Measurements from ENCODE around the gene AHSA1. TPM values are rescaled to one million over a fixed set of nuclear protein-coding genes. Genes with fewer than 3 reads are reported as not detected.

AHSA1 gene
- total RNA-seq, 1 experiment from 2014 or later: 190 TPM

DNA sequence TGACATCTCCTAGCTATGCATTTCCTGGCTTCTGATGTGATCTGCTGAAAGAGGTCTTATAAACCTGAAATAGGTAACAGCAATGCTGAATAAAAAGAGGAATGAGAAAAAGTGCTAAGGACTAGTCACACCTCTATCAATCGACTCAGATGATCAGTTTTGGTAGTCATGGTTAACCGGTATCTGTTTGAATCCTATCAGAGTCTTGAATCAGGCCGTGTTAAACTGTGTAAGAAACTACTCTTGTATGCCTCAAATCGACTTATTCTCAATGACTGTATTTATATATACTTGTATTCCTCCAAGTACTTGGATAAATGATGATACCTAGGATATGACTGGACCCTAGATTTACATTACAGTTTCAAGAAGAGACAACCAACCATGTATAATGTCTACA lies 51.5 kb downstream of the AHSA1 start:
- Histone ChIP-seq H3K14ac (ENCODE audit: insufficient read depth, low read length) (no peak overlapping the region), H4K91ac (ENCODE audit: insufficient read length, low read depth, low read length) (no peak overlapping the region), H2BK120ac (ENCODE audit: low read depth, low read length, poor library complexity, severe bottlenecking) (no peak overlapping the region), H3K23me2 (ENCODE audit: insufficient read length, low read depth, low read length, poor library complexity, severe bottlenecking) (no peaks in the 10 kb centered on the region), H3K9ac (ENCODE audit: extremely low read depth, insufficient read length, low read length) (no peak overlapping the region), H3K18ac (ENCODE audit: insufficient read length, low read depth, low read length) (no peak overlapping the region), H3K79me2 (ENCODE audit: insufficient read depth, low read length) (no peaks in the 10 kb centered on the region), H4K5ac (ENCODE audit: insufficient read length, low read depth, low read length) (no peak overlapping the region), H2AK5ac (ENCODE audit: insufficient read length, low read length) (no peak overlapping the region), H3K4me2 (ENCODE audit: insufficient read depth, insufficient read length, low read length) (no peak overlapping the region), H3K79me1 (ENCODE audit: insufficient read depth, low read depth, low read length, poor library complexity, severe bottlenecking) (no peaks in the 10 kb centered on the region), H2BK12ac (ENCODE audit: insufficient read length, low read depth, low read length) (no peak overlapping the region), H3K4ac (ENCODE audit: low read depth, low read length) (no peak overlapping the region), H2BK20ac (ENCODE audit: low read depth, low read length, poor library complexity, severe bottlenecking) (no peak overlapping the region), H3K27me3 (ENCODE audit: insufficient read depth, low read length) (no peaks in the 10 kb centered on the region), H2AFZ (ENCODE audit: low read length) (no peak overlapping the region), H3T11ph (ENCODE audit: low read length) (no peak overlapping the region), H4K20me1 (ENCODE audit: control insufficient read depth, insufficient read depth, insufficient read length) (no peaks in the 10 kb centered on the region), H3K56ac (ENCODE audit: insufficient read length, low read depth, low read length) (no peak overlapping the region), H3K27ac (ENCODE audit: insufficient read length, low read depth, low read length) (no peak overlapping the region), H3K9me3 (ENCODE audit: control insufficient read depth, low read depth, low read length) (no peaks in the 10 kb centered on the region), H3K23ac (ENCODE audit: insufficient read length, low read depth, low read length) (no peak overlapping the region), H3K4me1 (ENCODE audit: insufficient read depth, low read length) (no peaks in the 10 kb centered on the region), H4K8ac (replicated peaks; ENCODE audit: insufficient read length, low read depth, low read length) (no peak overlapping the region), H2BK5ac (ENCODE audit: insufficient read length, low read length) (no peak overlapping the region), H2BK15ac (ENCODE audit: low read depth, low read length) (no peak overlapping the region)
- peaks cover 6 to 26% (median 16%) of the 10 kb centered on the region in 3 experiments; a peak in 6 of 7 replicates for H3K36me3 Mint-ChIP-seq (ENCODE audit: insufficient read depth in 1 of 3, low read depth in 3 of 3)
- no CpG with 5 or more reads among the region's 4 CpGs for WGBS (ENCODE audit: extremely low coverage, insufficient read length, low lambda C conversion rate)
- H3K27me3 Mint-ChIP-seq (ENCODE audit: low read depth): no peaks in the 10 kb centered on the region
- H3K4me1 Mint-ChIP-seq: no peaks in the 10 kb centered on the region
- no peak for DNase-seq
- H3K4me3 Mint-ChIP-seq: no peak overlapping the region
- H3K27ac Mint-ChIP-seq: no peak overlapping the region
- TF ChIP-seq, protein P1, sequence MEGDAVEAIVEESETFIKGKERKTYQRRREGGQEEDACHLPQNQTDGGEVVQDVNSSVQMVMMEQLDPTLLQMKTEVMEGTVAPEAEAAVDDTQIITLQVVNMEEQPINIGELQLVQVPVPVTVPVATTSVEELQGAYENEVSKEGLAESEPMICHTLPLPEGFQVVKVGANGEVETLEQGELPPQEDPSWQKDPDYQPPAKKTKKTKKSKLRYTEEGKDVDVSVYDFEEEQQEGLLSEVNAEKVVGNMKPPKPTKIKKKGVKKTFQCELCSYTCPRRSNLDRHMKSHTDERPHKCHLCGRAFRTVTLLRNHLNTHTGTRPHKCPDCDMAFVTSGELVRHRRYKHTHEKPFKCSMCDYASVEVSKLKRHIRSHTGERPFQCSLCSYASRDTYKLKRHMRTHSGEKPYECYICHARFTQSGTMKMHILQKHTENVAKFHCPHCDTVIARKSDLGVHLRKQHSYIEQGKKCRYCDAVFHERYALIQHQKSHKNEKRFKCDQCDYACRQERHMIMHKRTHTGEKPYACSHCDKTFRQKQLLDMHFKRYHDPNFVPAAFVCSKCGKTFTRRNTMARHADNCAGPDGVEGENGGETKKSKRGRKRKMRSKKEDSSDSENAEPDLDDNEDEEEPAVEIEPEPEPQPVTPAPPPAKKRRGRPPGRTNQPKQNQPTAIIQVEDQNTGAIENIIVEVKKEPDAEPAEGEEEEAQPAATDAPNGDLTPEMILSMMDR (conservative IDR thresholded peaks at IDR 0.05): no peak
- H3K9me3 Mint-ChIP-seq: no peaks in the 10 kb centered on the region
